CD4-positive, alpha-beta T cell (primary cell): ENCODE data around the gene ABHD4. TPM values are rescaled to one million over a fixed set of nuclear protein-coding genes. Genes with fewer than 3 reads are reported as not detected.

Experiments used
- ATAC-seq: fragments of 200-7000 bp; cut with Tn5 transposase; one replicate; pipeline ENCODE4 v1.10.0; 2022; ENCODE audit warnings: mild to moderate bottlenecking; ENCODE audit not compliant: poor library complexity
- CTCF ChIA-PET: fragments of 350-600 bp; sonication (Branson Sonifier 250); formaldehyde crosslinking; loops from one replicate; lab custom pipeline; 2021; ENCODE audit warnings: antibody characterized with exemption, inconsistent platforms; lab: Charles Lee
- POLR2A ChIA-PET: fragments of 350-600 bp; sonication (Branson Sonifier 250); formaldehyde crosslinking; loops from one replicate; lab custom pipeline; 2021; ENCODE audit warnings: antibody characterized with exemption, inconsistent platforms; lab: Charles Lee
- DNase-seq, 14 experiments: peaks; one replicate each; pipeline ENCODE4 v3.0.0-alpha.2; 2013 to 2020; ENCODE audit warnings: mixed read lengths in 2 of 14
- H3K27ac ChIP-seq, 2 donors: one replicate each; pipeline versions ENCODE4 v1.5.1 to v1.7.0; 2013; ENCODE audit warnings: low read length in 2 of 2, low read depth in 1 of 2, mild to moderate bottlenecking in 1 of 2
- H3K27me3 ChIP-seq, 2 experiments: 1 replicate in 1 of 2; 2 replicates in 1 of 2; pipeline versions ENCODE4 v1.6.1 to v1.7.0; 2013; ENCODE audit warnings: low read length in 2 of 2, control low read depth in 1 of 2, mild to moderate bottlenecking in 1 of 2, moderate library complexity in 1 of 2; ENCODE audit not compliant: insufficient read depth in 2 of 2, control insufficient read depth in 1 of 2
- H3K36me3 ChIP-seq: one replicate; pipeline ENCODE4 v1.6.1; 2013; ENCODE audit warnings: low read length, control low read depth; ENCODE audit not compliant: insufficient read depth
- H3K4me1 ChIP-seq: one replicate; pipeline ENCODE4 v1.6.1; 2013; ENCODE audit warnings: low read length, control low read depth; ENCODE audit not compliant: insufficient read depth
- H3K4me3 ChIP-seq: one replicate; pipeline ENCODE4 v1.5.1; 2013; ENCODE audit warnings: mild to moderate bottlenecking, low read length, moderate library complexity
- H3K9me3 ChIP-seq, 2 experiments: 1 replicate in 1 of 2; 2 replicates in 1 of 2; pipeline versions ENCODE4 v1.6.1 to v1.7.0; 2013; ENCODE audit warnings: low read length in 2 of 2, mild to moderate bottlenecking in 2 of 2, control low read depth in 1 of 2, moderate library complexity in 1 of 2; ENCODE audit not compliant: control insufficient read depth in 1 of 2, insufficient read depth in 1 of 2
- H3K27ac Mint-ChIP-seq: one replicate; pipeline ENCODE4 v1.8.0; 2020; ENCODE audit warnings: mixed read lengths
- H3K27me3 Mint-ChIP-seq: one replicate; pipeline ENCODE4 v1.8.0; 2021; ENCODE audit warnings: mixed read lengths
- H3K36me3 Mint-ChIP-seq: one replicate; pipeline ENCODE4 v1.8.0; 2021; ENCODE audit warnings: low read depth, mixed read lengths
- H3K4me1 Mint-ChIP-seq: one replicate; pipeline ENCODE4 v1.8.0; 2021; ENCODE audit warnings: low read depth, mixed read lengths
- H3K4me3 Mint-ChIP-seq: one replicate; pipeline ENCODE4 v1.8.0; 2020; ENCODE audit warnings: mild to moderate bottlenecking, mixed read lengths
- H3K9me3 Mint-ChIP-seq: one replicate; pipeline ENCODE4 v1.8.0; 2020; ENCODE audit warnings: mixed read lengths
- intact Hi-C, 2 experiments: fragments of 100-400 bp; cut with DNase I in 1 of 2; cut with micrococcal nuclease in 1 of 2; formaldehyde crosslinking; loops; one replicate each; pipeline versions ENCODE4 v1.15.1 to v1.9.0; 2023 to 2025; cut with DNase I, micrococcal nuclease
- total RNA-seq, 174 experiments: library from RNA in 2 of 174; stranded (reverse) in 2 of 174; gene quantifications; one replicate each; pipeline ENCODE4 v1.2.3 and lab custom pipeline; 2021 to 2026
- TF ChIP-seq, protein P1 (sequence below): fragments of 200-600 bp; IDR thresholded peaks from one replicate; pipeline ENCODE4 v1.8.0; 2022; ENCODE audit warnings: antibody characterized with exemption, mild to moderate bottlenecking

The ABHD4 gene
- total RNA-seq, 2 experiments from 2014 or later, result 7.1 to 8.9 TPM

DNA sequence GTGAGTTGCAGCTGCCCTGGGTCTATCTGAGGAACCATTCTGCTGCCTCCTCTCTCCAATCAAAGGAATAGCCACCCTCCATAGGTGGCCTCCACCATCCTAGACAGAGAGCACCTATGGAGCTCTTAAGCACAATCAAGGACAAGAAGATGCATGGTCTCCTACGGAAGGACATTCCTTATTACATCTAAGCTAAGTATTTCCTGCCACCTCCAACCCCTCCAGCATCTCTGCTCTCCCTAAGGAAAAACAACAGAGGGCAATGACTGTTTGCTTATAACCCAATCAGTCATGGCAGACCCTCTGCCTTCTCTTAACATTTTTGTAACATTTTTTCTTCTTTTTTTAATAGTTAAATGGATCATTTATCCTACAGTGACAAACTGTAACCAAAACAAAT, 60.8 kb downstream of the ABHD4 start:
- Histone ChIP-seq H3K9me3 (no peaks in the 10 kb centered on the region), H3K36me3 (no peaks in the 10 kb centered on the region), H3K27ac (no peak overlapping the region), H3K4me1 (no peaks in the 10 kb centered on the region), H3K27me3 (no peaks in the 10 kb centered on the region), H3K4me3 (no peak overlapping the region)
- ChIA-PET POLR2A (no interaction called here), CTCF (interaction anchor here (2.4 kb wide), 1 partner anchor 89 kb away, joined by 8 read pairs; no protein-coding TSS in a partner anchor)
- no peaks in the 10 kb centered on the region for H3K9me3 Mint-ChIP-seq
- no peak overlapping the region for H3K27ac Mint-ChIP-seq
- no peak for DNase-seq
- no peak overlapping the region for H3K4me3 Mint-ChIP-seq
- no peaks in the 10 kb centered on the region for H3K36me3 Mint-ChIP-seq
- no peaks in the 10 kb centered on the region for H3K4me1 Mint-ChIP-seq
- ATAC-seq, result no peak
- intact Hi-C loops, result loop anchor here in 1 of 2 experiments (5.0 to 10.0 kb wide), 2 partner anchors 193 to 534 kb away; no protein-coding TSS in a partner anchor
- TF ChIP-seq, protein P1, sequence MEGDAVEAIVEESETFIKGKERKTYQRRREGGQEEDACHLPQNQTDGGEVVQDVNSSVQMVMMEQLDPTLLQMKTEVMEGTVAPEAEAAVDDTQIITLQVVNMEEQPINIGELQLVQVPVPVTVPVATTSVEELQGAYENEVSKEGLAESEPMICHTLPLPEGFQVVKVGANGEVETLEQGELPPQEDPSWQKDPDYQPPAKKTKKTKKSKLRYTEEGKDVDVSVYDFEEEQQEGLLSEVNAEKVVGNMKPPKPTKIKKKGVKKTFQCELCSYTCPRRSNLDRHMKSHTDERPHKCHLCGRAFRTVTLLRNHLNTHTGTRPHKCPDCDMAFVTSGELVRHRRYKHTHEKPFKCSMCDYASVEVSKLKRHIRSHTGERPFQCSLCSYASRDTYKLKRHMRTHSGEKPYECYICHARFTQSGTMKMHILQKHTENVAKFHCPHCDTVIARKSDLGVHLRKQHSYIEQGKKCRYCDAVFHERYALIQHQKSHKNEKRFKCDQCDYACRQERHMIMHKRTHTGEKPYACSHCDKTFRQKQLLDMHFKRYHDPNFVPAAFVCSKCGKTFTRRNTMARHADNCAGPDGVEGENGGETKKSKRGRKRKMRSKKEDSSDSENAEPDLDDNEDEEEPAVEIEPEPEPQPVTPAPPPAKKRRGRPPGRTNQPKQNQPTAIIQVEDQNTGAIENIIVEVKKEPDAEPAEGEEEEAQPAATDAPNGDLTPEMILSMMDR, result no peak
- no peaks in the 10 kb centered on the region for H3K27me3 Mint-ChIP-seq

DNA sequence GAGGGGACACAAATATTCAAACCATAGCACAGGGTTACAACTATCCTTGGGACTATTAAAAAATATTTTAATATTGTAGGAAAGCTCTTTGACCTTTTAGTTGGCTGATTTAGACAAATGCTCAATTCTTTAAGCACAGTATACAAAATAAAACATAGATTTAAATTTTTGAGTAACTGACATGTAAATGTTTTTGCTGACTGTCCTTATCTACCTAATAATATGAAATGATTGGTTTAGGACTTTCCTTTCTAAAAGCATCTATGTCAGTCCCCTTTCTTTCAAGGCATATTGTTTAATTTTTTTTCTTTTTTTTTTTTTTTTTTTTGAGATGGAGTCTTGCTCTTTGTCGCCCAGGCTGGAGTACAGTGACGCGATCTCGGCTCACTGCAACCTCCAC, 62.6 kb downstream of the ABHD4 start:
- H3K4me3 Mint-ChIP-seq, result no peak overlapping the region
- H3K9me3 Mint-ChIP-seq, result no peaks in the 10 kb centered on the region
- ChIA-PET POLR2A (no interaction called here), CTCF (interaction anchor here (0.6 to 0.9 kb wide), 2 partner anchors 52 to 90 kb away, joined by 3 read pairs; no protein-coding TSS in a partner anchor)
- Histone ChIP-seq H3K4me3 (no peak overlapping the region), H3K9me3 (no peaks in the 10 kb centered on the region), H3K36me3 (no peaks in the 10 kb centered on the region), H3K4me1 (no peaks in the 10 kb centered on the region), H3K27me3 (no peaks in the 10 kb centered on the region), H3K27ac (no peak overlapping the region)
- H3K36me3 Mint-ChIP-seq, result no peaks in the 10 kb centered on the region
- TF ChIP-seq, protein P1, result no peak
- intact Hi-C loops, result no loop called here
- H3K27me3 Mint-ChIP-seq, result no peaks in the 10 kb centered on the region
- H3K27ac Mint-ChIP-seq, result no peak overlapping the region
- no peaks in the 10 kb centered on the region for H3K4me1 Mint-ChIP-seq
- no peak for ATAC-seq
- DNase-seq, result no peak

Other genes with a start within 250 kb of the ABHD4 start
- 10 to 100 TPM; 41.8 to 44.1 TPM for gene DAD1, start 9.1 kb upstream of the ABHD4 start, total RNA-seq
- not detected for gene OR6J1, start 46.1 kb downstream of the ABHD4 start, total RNA-seq
- 100 to 1,000 TPM; 176 to 177 TPM for gene OXA1L, start 168.4 kb downstream of the ABHD4 start, total RNA-seq
- 1 to 10 TPM in 1 of 2 experiments, under 1 TPM in 1; 0.89 to 1.1 TPM for gene SLC7A7, start 217.1 kb downstream of the ABHD4 start, total RNA-seq
- gene MRPL52, start 231.6 kb downstream of the ABHD4 start, total RNA-seq, result 10 to 100 TPM; 27.6 to 29.4 TPM
- 1 to 10 TPM; 2.6 to 2.9 TPM for gene MMP14, start 238.3 kb downstream of the ABHD4 start, total RNA-seq